CD14-positive monocyte (primary cell): ENCODE results near the gene CENPP. TPM values are rescaled to one million over a fixed set of nuclear protein-coding genes. Genes with fewer than 3 reads are reported as not detected.

Experiments
- DNase-seq, 3 donors: peaks; one replicate each; pipeline ENCODE4 v3.0.0-alpha.2; 2011 to 2022
- H2AFZ ChIP-seq: 2 replicates; pipeline ENCODE4 v1.6.0; 2012; ENCODE audit warnings: mild to moderate bottlenecking, low read depth, low read length, inconsistent platforms; ENCODE audit not compliant: insufficient read depth, poor library complexity, severe bottlenecking
- H3K27ac ChIP-seq, 2 donors: 1 replicate in 1 of 2; 2 replicates in 1 of 2; pipeline ENCODE4 v1.5.1; 2012 to 2013; ENCODE audit warnings: low read length in 2 of 2, control low read depth in 1 of 2, inconsistent platforms in 1 of 2, low read depth in 1 of 2, mild to moderate bottlenecking in 1 of 2
- H3K27me3 ChIP-seq, 2 donors: one replicate each; pipeline versions ENCODE4 v1.6.0 to v1.6.1; 2011 to 2013; ENCODE audit warnings: low read length in 2 of 2; ENCODE audit not compliant: control insufficient read depth in 2 of 2, insufficient read depth in 2 of 2
- H3K36me3 ChIP-seq, 2 donors: replicated peaks in 1 of 2; 1 replicate in 1 of 2; 2 replicates in 1 of 2; pipeline versions ENCODE4 v1.5.1 to v1.6.1; 2012 to 2013; ENCODE audit warnings: low read length in 2 of 2, control low read depth in 1 of 2, inconsistent platforms in 1 of 2, mild to moderate bottlenecking in 1 of 2; ENCODE audit not compliant: insufficient read depth in 2 of 2, control insufficient read depth in 1 of 2
- H3K4me1 ChIP-seq, 2 donors: 1 replicate in 1 of 2; 2 replicates in 1 of 2; pipeline versions ENCODE4 v1.5.1 to v1.6.1; 2012 to 2013; ENCODE audit warnings: low read length in 2 of 2, control low read depth in 1 of 2, inconsistent platforms in 1 of 2, mild to moderate bottlenecking in 1 of 2, moderate library complexity in 1 of 2; ENCODE audit not compliant: insufficient read depth in 2 of 2, control insufficient read depth in 1 of 2
- H3K4me2 ChIP-seq: replicated peaks from 2 replicates; pipeline ENCODE3; 2012; ENCODE audit warnings: low read length, moderate library complexity, mild to moderate bottlenecking; ENCODE audit not compliant: poor library complexity, severe bottlenecking; ENCODE audit errors: extremely low read depth
- H3K4me3 ChIP-seq, 3 experiments: fragments of 200-600 bp in 1 of 3; sonication (generic) in 1 of 3; replicated peaks in 1 of 3; 1 replicate in 2 of 3; 2 replicates in 1 of 3; pipeline ENCODE4 v1.5.1; 2011 to 2013; ENCODE audit warnings: low read length in 3 of 3, mild to moderate bottlenecking in 3 of 3, control low read depth in 2 of 3, low read depth in 2 of 3, inconsistent platforms in 1 of 3, moderate library complexity in 1 of 3
- H3K79me2 ChIP-seq: 2 replicates; pipeline ENCODE4 v1.6.0; 2012; ENCODE audit warnings: mild to moderate bottlenecking, control low read depth, inconsistent platforms, low read length, moderate library complexity; ENCODE audit not compliant: insufficient read depth
- H3K9ac ChIP-seq: 2 replicates; pipeline ENCODE4 v1.6.0; 2017; ENCODE audit warnings: low read length, mild to moderate bottlenecking; ENCODE audit not compliant: insufficient read depth, poor library complexity, severe bottlenecking
- H3K9me3 ChIP-seq, 2 donors: replicated peaks in 1 of 2; 1 replicate in 1 of 2; 2 replicates in 1 of 2; pipeline versions ENCODE4 v1.5.1 to v1.6.1; 2012 to 2013; ENCODE audit warnings: low read length in 2 of 2, control low read depth in 1 of 2; ENCODE audit not compliant: control insufficient read depth in 1 of 2, insufficient read depth in 1 of 2
- H4K20me1 ChIP-seq: 2 replicates; pipeline ENCODE4 v1.6.0; 2012; ENCODE audit warnings: mild to moderate bottlenecking, low read length, control low read depth, moderate library complexity; ENCODE audit not compliant: insufficient read depth
- H3K27ac Mint-ChIP-seq, 7 donors: one replicate each; pipeline ENCODE4 v1.8.0; 2020; ENCODE audit warnings: mild to moderate bottlenecking in 7 of 7, mixed read lengths in 7 of 7, moderate library complexity in 6 of 7, inconsistent platforms in 2 of 7
- H3K27me3 Mint-ChIP-seq, 3 donors: one replicate each; pipeline ENCODE4 v1.8.0; 2021 to 2022; ENCODE audit warnings: low read depth in 3 of 3, mild to moderate bottlenecking in 3 of 3, mixed read lengths in 3 of 3, moderate library complexity in 3 of 3, inconsistent platforms in 1 of 3
- H3K36me3 Mint-ChIP-seq, 2 donors: one replicate each; pipeline ENCODE4 v1.8.0; 2020; ENCODE audit warnings: mixed read lengths in 2 of 2, inconsistent platforms in 1 of 2, mild to moderate bottlenecking in 1 of 2
- H3K4me1 Mint-ChIP-seq: one replicate; pipeline ENCODE4 v1.8.0; 2020; ENCODE audit warnings: mild to moderate bottlenecking, mixed read lengths
- H3K4me3 Mint-ChIP-seq, 2 donors: one replicate each; pipeline ENCODE4 v1.8.0; 2020; ENCODE audit warnings: mild to moderate bottlenecking in 2 of 2, mixed read lengths in 2 of 2, moderate library complexity in 1 of 2
- H3K9me3 Mint-ChIP-seq, 7 donors: one replicate each; pipeline ENCODE4 v1.8.0; 2020 to 2022; ENCODE audit warnings: mixed read lengths in 7 of 7, mild to moderate bottlenecking in 6 of 7, moderate library complexity in 6 of 7, inconsistent platforms in 2 of 7
- CTCF ChIP-seq: fragments of 200-600 bp; IDR thresholded peaks from one replicate; pipeline ENCODE4 v1.8.0; 2022; ENCODE audit warnings: antibody characterized with exemption, mild to moderate bottlenecking
- WGBS: methylation state at CpG from one replicate; pipeline ENCODE4 v1.1.5; 2013; ENCODE audit warnings: missing lambda C conversion rate; ENCODE audit not compliant: insufficient coverage; 5-methylcytosine and 5-hydroxymethylcytosine counted together
- intact Hi-C, 2 donors: fragments of 100-400 bp; cut with micrococcal nuclease; formaldehyde crosslinking; loops; one replicate each; pipeline versions ENCODE4 v1.15.0 to v1.15.1; 2023
- polyA plus RNA-seq, 3 donors: library from polyadenylated mRNA; depleted of rRNA in 1 of 3; unstranded in 2 of 3; stranded (reverse) in 1 of 3; fragments of 300-500 nt in 2 of 3; fragments of >200 nt in 1 of 3; fragmentation: Illumina TruSeq in 2 of 3; gene quantifications; 1 replicate in 2 of 3; 2 replicates in 1 of 3; pipeline ENCODE4 v1.2.3, GENCODE V29; 2012 to 2021

CENPP gene
- polyA plus RNA-seq, 3 donors: 0.50 to 1.1 (median 1.1) TPM

GRCh38 chr9:92373167-92373566, 47.4 kb downstream of the CENPP start:
- DNase-seq: no peak
- no peaks in the 10 kb centered on the region for H3K4me1 Mint-ChIP-seq
- WGBS: 100% methylated on average over 1 of the region's 2 CpGs
- Histone ChIP-seq H3K36me3 (no peaks in the 10 kb centered on the region), H3K27me3 (no peaks in the 10 kb centered on the region), H3K9me3 (peaks cover 12 to 15% of the 10 kb centered on the region in 2 donors), H3K27ac (no peak overlapping the region), H3K9ac (no peak overlapping the region), H3K4me2 (no peak overlapping the region), H3K79me2 (no peaks in the 10 kb centered on the region), H2AFZ (no peak overlapping the region), H3K4me1 (no peaks in the 10 kb centered on the region), H3K4me3 (no peak overlapping the region), H4K20me1 (no peaks in the 10 kb centered on the region)
- peaks cover 17 to 31% of the 10 kb centered on the region in 2 donors for H3K36me3 Mint-ChIP-seq
- H3K4me3 Mint-ChIP-seq: no peak overlapping the region
- intact Hi-C loops: no loop called here
- TF ChIP-seq CTCF: no peak
- no peak overlapping the region for H3K27ac Mint-ChIP-seq
- peaks cover 16 to 36% (median 24%) of the 10 kb centered on the region in 7 donors for H3K9me3 Mint-ChIP-seq
- peaks cover 0 to 1% (median 1%) of the 10 kb centered on the region in 3 donors for H3K27me3 Mint-ChIP-seq

- H3K36me3 Mint-ChIP-seq: peaks cover 10 to 26% of the 10 kb centered on the region in 2 donors
- Histone ChIP-seq H2AFZ (no peak overlapping the region), H3K79me2 (no peaks in the 10 kb centered on the region), H4K20me1 (no peaks in the 10 kb centered on the region), H3K4me1 (no peaks in the 10 kb centered on the region), H3K4me3 (no peak overlapping the region), H3K36me3 (no peaks in the 10 kb centered on the region), H3K4me2 (no peak overlapping the region), H3K9ac (no peak overlapping the region), H3K27me3 (no peaks in the 10 kb centered on the region), H3K9me3 (peaks cover 9 to 15% of the 10 kb centered on the region in 2 donors), H3K27ac (no peak overlapping the region)
- TF ChIP-seq CTCF: no peak
- H3K27ac Mint-ChIP-seq: no peak overlapping the region
- no peaks in the 10 kb centered on the region for H3K4me1 Mint-ChIP-seq
- H3K9me3 Mint-ChIP-seq: peaks cover 8 to 27% (median 17%) of the 10 kb centered on the region in 7 donors
- peaks cover 0 to 1% (median 1%) of the 10 kb centered on the region in 3 donors for H3K27me3 Mint-ChIP-seq
- no peak for DNase-seq
- no peak overlapping the region for H3K4me3 Mint-ChIP-seq
- WGBS: no CpG with 5 or more reads among the region's 2 CpGs
- intact Hi-C loops: no loop called here
Measured at GRCh38 chr9:92377876-92378275, 52.1 kb downstream of the CENPP start.
